KOPT-K1 (cell line): Measurements from ENCODE around the gene CCNK.

Experiments
- H3K27ac ChIP-seq: fragments of 200-600 bp; sonication (generic); 2 replicates; pipeline ENCODE4 v1.5.1; 2016; ENCODE audit warnings: antibody characterized with exemption, mild to moderate bottlenecking, low read depth, low read length; ENCODE audit not compliant: poor library complexity, severe bottlenecking
- H3K36me3 ChIP-seq: fragments of 200-600 bp; sonication (generic); 2 replicates; pipeline ENCODE4 v1.5.1; 2017; ENCODE audit warnings: antibody characterized with exemption, mild to moderate bottlenecking, low read length, moderate library complexity; ENCODE audit not compliant: insufficient read depth
- H3K9me3 ChIP-seq: fragments of 200-600 bp; sonication (generic); 2 replicates; pipeline ENCODE4 v1.5.1; 2017; ENCODE audit warnings: antibody characterized with exemption, low read length, mild to moderate bottlenecking; ENCODE audit not compliant: insufficient read depth, poor library complexity, severe bottlenecking

The CCNK gene

DNA sequence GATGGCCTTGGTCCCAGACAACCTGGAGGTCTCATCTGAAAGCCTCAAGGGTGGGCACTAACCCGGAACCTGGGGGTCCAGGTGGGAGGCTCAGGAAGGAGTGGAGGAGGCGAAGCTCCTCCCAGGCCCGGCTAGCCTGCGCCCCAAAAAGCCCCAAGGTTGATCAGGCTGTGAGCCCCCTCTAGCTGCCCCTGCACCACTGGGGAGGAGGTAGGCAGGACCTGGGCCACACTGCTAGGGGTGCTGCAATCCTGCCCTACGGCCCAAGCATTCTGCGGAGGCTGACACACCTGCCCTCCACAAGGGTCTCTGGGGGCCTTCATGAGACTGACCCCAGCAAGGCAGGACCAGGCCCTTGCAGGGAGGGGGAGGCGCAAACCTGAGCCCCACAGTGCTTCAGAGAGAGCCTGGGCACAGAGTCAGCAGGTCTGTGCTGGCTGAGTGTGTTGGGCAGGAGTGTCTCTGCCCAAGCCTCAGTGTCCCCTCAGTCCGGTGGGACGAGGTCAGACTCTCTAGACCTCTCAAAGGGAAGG, 70.9 kb downstream of the CCNK start:
- Histone ChIP-seq H3K36me3 (no peaks in the 10 kb centered on the region), H3K27ac (no peak overlapping the region), H3K9me3 (no peaks in the 10 kb centered on the region)

DNA sequence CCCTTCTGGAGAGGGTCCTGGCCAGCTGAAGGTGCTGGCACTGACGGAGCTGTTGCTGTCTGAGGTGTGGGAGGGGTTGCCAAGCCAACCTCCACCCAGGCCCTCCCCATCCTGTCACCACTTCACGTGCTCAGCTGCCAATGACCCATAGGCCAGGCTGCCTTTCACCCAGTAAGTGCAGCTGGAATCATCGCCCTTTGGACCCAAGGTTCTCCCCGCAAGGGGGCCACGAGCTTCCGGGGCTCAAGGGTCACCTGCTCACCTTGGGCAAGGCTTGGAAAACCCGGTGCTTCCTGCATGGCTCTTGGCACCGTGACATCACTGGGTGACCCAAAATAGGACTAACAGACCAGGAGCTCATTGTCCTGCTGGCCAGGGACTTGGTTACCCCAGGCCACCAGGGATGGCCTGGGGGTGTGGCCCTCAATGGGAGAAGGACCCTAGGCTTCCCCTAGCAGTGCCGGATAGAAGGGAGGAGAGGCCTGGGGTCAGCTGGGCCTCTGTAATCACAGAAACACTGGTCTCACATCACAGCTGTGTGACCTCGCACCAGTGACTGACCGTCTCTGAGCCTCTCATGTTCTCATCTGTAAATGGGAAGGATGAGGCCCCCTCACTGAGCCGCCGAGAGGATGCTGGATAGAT, 71.5 kb downstream of the CCNK start:
- H3K9me3 ChIP-seq: no peaks in the 10 kb centered on the region
- H3K27ac ChIP-seq: no peak overlapping the region
- H3K36me3 ChIP-seq: no peaks in the 10 kb centered on the region

DNA sequence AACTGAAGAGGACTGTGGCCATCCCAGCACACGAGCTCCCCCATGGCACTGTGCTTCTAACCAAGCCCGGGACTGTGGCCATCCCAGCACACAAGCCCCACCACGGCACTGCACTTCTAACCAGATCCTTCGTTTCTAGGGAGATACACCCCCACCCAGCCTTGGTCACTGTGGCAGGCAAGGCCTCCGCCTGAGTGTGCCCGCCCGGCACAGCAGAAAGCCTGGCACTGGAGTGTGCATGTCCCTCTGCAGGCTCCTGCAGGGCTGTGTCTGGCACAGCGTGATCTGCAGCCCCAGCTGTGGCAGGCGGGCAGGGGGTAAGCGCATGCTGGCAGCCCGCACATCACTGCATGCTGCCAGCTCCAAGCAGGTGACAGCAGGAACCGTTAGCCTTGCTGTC, 73.0 kb downstream of the CCNK start:
- Histone ChIP-seq H3K36me3 (no peaks in the 10 kb centered on the region), H3K27ac (no peak overlapping the region), H3K9me3 (no peaks in the 10 kb centered on the region)

DNA sequence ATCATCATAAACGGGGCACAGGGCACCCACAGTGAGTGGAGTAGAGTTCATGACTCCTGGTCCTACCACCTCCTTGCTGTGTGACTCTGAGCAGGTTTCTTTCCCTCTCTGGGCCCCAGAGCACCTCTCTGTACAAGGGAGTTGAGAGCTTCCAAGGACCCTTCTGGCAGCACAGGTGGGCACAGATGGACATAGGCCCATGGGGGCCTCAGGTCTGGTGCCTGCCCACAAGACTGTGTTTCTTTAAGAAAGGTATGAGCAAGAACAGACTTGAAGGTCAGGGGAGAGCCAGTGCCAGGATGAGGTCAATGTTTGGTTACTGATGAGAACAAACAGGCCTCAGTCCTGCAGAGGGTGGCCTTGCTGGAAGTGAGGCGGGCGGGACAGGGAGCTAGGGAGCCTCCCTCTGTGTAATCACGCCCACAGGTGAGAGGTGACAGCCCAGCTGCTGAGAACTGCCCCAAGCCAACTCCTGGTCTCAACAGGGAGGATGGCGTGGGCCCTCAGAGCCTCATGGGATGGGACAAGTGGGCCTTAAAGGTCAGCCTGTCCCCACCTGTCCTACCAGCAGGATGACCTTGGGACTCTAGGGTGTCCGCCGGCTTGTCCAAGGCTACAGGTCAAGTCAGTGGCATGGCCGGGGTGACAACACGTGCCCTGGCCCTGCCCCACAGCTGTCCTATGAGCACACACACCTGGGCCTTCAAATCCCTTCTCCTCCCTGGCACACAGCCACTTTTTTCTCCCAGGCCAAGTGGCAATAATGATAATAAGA, 73.7 kb downstream of the CCNK start:
- Histone ChIP-seq H3K27ac (no peak overlapping the region), H3K36me3 (no peaks in the 10 kb centered on the region), H3K9me3 (no peaks in the 10 kb centered on the region)

DNA sequence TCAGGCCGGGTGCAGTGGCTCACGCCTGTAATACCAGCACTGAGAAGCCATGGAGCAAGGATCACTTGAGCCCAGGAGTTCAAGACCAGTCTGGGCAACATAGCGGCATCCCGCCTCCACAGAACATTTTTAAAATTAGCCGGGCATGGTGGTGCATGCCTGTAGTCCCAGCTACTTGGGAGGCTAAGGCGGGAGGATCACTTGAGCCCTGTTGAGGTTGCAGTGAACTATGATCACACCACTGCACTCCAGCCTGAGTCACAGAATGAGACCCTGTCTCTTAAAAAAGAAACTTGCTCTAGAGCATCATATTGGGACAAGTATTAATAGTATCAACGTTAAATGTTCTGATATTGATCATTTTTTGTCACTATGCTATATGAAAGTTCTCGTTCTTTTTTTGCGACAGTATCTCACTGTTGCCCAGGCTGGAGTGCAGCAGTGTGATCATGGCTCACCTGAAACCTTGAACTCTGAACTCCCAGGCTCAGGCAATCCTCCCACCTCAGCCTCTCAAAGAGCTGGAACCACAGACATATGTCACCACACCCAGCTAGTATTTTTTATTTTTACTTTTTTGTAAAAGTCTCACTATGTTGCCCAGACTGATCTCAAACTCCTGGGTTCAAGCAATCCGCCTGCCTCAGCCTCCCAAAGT, 75.1 kb downstream of the CCNK start:
- no peak overlapping the region for H3K27ac ChIP-seq
- H3K9me3 ChIP-seq: no peaks in the 10 kb centered on the region
- no peaks in the 10 kb centered on the region for H3K36me3 ChIP-seq

DNA sequence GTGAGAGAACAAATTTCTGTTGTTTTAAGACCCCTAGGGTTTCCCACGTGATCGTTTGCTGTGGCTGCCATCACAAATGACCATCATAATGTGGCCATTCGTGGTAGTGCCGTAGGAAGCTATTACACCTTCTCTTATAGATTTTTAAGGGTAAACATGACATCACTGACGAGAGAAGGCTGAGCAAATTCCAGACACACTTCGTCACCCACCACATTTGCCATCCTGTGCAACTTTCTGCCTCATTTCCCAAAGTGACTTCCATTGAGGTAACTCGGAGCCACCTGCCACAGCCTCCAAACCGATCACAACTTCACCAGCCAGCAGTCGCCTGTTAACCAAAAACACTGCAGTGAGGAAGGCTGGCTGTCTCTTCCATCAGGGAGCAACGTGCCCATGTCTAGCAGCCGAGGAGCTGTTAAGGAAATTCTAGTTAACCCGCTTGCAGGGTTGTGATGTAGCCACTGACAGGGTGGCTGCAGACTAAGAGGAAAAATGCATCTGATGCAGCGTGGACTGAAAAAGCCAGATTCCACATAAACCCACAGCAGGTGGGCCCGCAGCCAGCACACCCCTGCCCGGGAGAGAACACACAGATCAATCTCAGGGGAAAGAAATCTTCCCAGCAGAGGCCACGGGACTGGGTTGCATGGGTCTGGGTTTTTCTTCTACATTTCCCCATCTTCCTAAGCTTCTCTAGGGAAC, 78.2 kb downstream of the CCNK start:
- Histone ChIP-seq H3K36me3 (no peaks in the 10 kb centered on the region), H3K27ac (no peak overlapping the region), H3K9me3 (no peaks in the 10 kb centered on the region)

DNA sequence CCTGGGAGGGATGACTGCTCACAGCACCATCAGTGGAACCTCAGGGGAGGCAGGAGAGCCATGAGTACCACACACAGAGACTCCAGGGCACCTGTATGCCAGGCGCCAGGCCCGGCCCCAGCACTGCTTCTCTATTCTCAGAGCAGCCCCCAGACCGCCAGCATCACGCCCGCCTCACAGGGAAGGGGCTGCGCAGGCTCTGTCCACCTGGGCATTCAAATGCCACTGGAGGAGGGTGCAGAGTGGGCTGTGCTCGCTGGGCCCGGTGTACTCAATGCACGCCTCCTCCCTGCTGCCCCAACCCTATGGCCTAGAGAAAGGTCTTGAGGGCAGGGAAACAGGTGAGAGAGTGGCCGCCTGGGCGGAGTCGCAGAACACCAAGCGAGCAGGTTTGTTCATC, 79.2 kb downstream of the CCNK start:
- no peaks in the 10 kb centered on the region for H3K9me3 ChIP-seq
- no peaks in the 10 kb centered on the region for H3K36me3 ChIP-seq
- no peak overlapping the region for H3K27ac ChIP-seq

DNA sequence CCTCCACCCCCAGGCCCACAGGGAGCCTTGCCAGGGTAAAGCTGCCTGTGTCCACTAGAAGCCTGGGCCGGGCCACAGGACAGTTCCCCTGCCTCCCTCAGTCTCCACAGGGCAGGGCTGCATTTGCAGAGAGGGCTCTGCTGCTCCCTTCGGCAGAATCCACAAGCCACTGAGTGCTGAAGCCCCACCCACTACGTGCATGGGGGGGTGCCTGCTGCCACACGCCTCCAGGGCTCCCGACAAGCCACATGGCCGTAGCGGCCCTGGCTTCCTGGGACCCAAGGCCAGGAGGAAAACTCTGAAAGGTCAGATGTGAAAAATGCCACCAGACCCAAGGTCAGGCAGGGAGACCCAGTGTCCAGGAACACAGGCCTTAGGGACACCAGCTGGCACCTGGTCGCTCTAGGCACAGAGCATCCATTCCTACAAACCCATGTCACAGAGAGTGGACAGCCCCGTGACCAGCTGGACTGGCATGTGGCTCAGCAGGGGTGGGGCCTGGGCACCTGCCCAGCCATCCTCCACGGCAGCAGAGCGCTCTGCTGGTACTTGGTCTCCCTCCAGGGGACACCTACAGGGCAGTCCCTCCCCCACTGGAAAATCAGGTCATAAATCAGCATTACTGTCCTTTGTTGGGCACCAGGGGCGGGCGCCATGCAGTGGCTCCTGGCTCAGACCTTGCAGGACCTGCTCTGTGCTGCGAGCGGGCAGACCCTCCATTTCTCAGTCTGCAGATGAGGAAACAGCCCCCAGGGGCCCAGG, 79.9 kb downstream of the CCNK start:
- Histone ChIP-seq H3K27ac (no peak overlapping the region), H3K36me3 (no peaks in the 10 kb centered on the region), H3K9me3 (no peaks in the 10 kb centered on the region)

DNA sequence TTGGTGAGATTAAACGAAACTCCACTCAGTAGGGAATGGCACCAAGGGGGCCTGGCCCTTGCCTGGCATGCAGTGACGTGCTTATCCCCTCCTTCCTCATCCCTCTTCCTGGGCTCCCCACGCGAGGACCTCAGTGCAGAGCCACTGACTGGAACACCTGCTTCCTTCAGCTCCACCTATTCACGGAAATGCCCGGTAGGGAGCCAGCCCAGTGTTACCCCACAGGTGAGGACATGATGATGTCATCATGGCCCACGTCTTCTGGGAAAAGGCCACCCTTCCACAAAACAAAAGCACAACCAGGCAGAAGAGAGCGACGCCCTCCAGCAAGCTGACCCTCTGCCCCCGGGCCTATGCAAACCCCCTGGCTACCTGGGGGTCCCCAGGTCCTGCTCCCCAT, 80.7 kb downstream of the CCNK start:
- Histone ChIP-seq H3K36me3 (no peaks in the 10 kb centered on the region), H3K27ac (no peak overlapping the region), H3K9me3 (no peaks in the 10 kb centered on the region)
